HG03175 (cell line): Measurements from ENCODE around the gene PLXNA2.

Experiments
- ATAC-seq: cut with Tn5 transposase; IDR thresholded peaks from one replicate; pipeline ENCODE4 v1.9.1; 2021; ENCODE audit warnings: mild to moderate bottlenecking, moderate library complexity; ENCODE audit not compliant: unreplicated experiment

The PLXNA2 gene

DNA sequence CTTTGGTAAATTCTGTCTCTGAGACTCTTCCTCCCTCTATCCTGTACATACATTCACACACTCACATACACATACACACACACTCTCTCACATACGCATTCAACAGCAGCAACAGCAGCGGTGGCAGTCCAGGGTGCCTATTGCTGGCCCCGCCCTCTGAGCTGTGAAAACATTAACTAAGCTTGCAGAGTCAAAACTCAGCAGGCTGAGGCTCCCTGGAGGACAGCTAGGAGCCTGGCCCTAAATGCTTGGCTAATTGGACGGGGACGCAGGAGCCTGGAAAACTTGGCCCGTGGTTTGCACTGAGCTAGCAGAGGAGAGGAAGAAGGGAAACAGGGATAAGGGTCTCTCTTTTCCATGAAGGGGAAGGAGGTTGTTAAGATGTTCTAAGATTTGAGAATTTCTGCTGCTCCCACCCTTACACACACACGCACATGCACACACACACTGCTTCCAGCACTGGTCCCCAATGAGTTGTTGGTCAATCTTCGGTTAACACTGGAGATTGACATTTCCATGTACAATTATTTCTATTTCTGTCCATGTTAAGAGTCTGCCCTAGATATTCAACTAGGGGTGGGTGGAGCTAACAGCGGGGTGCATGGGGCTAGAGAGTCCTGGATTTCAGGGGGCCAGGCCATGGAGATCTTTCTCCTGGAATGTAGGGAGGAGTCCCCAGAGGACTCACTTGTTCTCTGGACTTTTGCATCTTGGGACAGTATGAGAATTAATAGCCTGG, 94.2 kb downstream of the PLXNA2 start:
- ATAC-seq = no peak

- no peak for ATAC-seq
These were observed 95.0 kb downstream of the PLXNA2 start for GRCh38 chr1:208149213-208149612.

- no peak for ATAC-seq
These were observed 95.8 kb downstream of the PLXNA2 start for GRCh38 chr1:208148380-208148779.

DNA sequence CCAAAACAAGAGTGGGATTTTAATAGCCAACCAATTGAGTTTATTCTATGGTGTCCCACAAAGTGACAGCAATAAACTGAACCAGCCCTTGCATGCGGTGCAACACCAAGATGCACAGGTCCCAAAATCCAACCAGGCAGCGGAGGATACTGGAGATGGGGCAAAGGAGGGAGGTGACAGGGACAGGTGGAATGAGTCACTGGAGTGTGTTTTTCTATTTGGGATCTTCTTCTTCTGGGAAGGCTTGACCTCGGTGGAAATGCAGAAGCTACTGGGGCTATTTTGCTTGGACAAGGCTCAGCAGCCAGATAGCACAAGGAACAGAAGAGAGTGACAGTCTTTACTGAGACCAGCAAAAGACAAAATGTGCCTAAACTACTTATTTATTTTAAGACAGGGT, 97.5 kb downstream of the PLXNA2 start:
- ATAC-seq = no peak

GRCh38 chr1:208145167-208145566, 99.0 kb downstream of the PLXNA2 start:
- no peak for ATAC-seq

DNA sequence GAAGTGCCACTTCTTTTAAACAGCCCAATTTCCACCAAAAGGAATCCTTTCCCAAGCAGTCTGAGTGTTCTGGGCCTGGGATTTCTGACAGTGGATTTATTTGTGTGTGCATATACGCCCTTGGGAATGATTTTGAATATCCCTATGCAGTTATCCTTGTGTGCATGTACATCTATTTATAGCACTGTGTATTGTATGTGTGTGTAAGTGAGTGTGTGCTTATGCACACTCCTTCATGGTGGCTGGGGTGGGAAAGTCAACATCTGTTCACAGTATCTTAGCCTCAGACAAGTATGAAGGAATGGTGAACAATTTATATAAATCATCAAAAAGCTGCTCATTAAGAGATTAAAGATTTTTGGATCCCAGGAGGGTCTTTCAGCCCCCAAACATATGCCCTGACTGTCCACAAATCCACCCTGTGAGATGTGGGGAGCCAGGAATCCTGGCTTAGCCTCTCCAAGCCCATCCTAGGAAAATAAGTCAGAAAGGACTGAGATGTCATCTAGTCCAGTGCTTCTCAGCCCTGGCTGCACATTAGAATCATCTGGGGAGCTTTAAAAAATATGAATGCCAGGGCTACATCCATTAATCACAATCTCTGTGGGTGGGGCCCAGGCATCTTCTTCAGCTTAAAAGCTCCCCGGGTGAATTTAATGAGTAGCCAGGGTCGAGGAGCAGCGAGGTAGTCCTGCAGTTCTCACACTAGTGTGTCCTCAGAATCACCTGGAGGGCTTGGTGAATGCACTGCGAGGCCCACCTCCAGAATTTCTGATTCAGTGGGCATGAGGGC, 101.4 kb downstream of the PLXNA2 start:
- no peak for ATAC-seq

GRCh38 chr1:208141610-208142192, 102.5 kb downstream of the PLXNA2 start:
- no peak for ATAC-seq

- no peak for ATAC-seq
These were observed 104.6 kb downstream of the PLXNA2 start for GRCh38 chr1:208139434-208140045.

- ATAC-seq = no peak
These were observed 107.0 kb downstream of the PLXNA2 start for GRCh38 chr1:208137193-208137592.

DNA sequence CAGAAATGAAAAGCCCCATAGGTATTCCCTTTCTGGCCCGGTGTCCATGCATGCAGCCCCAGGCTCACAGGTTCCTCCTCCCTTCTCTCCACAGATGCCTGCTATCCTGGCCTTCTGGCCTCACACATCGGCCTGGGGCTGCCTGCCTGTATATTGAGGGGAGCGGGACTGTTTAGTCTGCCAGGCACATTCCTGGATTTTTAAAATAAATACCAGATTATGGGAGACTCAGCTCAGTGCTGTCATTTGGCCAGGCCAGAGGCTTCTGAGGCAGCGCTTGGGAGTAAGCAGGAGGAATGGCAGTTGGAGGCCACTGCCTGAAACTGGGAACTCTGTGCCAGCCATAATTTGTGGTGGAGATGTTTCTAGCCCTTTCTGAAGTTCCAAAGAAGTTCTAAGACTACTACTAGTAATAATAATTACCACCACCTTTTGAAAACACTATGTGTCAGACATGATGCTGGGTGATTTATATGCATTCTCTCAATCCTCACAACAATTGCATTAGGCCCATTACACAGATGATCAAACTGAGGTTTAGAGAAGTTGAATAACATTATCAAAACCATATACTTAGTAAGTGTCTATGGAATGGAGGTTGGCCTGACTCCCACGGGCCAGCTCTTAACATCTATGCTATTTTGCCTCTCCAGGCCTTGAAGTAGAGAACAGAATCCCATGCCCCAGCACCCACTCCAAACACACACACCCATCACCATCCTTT, 107.6 kb downstream of the PLXNA2 start:
- ATAC-seq = no peak

DNA sequence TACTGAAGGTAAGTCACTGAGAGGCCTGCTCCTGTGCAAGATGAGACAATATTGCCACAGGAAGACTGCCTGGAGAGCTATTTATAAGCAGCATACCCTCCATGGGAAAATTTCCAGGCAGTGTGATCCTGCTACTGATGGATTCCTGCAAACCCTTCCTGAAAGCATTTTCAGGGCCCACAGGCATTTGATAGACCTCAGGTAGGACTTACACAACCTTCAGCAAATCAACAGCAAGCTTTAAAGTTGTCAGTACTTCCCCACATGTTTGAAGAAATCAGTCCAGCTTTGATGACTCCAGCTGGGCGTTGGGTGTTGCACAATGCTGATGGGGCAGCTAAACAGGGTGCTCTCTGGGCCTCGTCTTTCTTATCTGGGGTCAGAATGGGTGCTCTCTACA, 108.8 kb downstream of the PLXNA2 start:
- no peak for ATAC-seq

- no peak for ATAC-seq
These were observed 109.7 kb downstream of the PLXNA2 start for GRCh38 chr1:208134491-208134890.

- ATAC-seq = no peak
These were observed 110.8 kb downstream of the PLXNA2 start for GRCh38 chr1:208133355-208133754.

DNA sequence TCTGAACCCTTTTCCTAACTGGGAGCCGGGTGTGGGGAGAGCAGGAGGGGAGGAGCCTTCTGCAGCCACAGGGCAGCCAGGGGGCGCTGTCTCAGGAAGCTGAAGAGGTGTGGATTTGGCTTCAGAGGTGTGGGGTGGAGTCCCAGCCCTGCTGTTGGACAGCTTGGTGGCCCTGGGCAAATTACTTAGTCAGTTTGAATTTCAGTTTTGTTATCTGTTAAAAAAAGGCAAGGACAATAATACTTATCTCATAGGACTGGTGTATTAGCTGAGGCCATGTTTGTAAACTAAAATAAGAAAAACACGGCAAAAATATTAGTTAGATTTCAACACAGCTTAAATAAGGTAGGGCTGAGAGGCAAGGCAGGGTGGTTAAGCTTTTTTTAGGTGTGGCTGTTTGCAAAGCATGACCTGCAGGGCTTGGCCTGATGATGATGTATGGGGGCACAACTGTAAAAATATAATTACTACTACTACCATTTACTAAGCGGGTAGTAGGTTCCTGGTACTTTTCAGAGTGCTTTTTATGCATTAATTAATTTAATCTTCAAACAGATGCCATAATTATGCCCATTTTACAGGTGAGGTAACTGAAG, 111.8 kb downstream of the PLXNA2 start:
- peak; percentile 79 for ATAC-seq

- peak; percentile 21 for ATAC-seq
These were observed 112.4 kb downstream of the PLXNA2 start for GRCh38 chr1:208131621-208132286.

- ATAC-seq = no peak
These were observed 114.7 kb downstream of the PLXNA2 start for GRCh38 chr1:208129487-208129886.

GRCh38 chr1:208129060-208129459, 115.1 kb downstream of the PLXNA2 start:
- no peak for ATAC-seq

GRCh38 chr1:208127792-208128529, 116.2 kb downstream of the PLXNA2 start:
- no peak for ATAC-seq

GRCh38 chr1:208127284-208127683, 116.9 kb downstream of the PLXNA2 start:
- no peak for ATAC-seq
